HL-60/S4 treated with phorbol 12-myristate 13-acetate at 8.2 ng/mL for 4 days and 3 days (cell line): ENCODE results near the gene TIMP4.

Experiments
- in situ Hi-C: fragments of 300-500 bp; cut with MboI; formaldehyde crosslinking; loops from 2 replicates; pipeline ENCODE4 v1.15.0; 2022; ENCODE audit warnings: low sequenced_read_pairs

The TIMP4 gene

DNA sequence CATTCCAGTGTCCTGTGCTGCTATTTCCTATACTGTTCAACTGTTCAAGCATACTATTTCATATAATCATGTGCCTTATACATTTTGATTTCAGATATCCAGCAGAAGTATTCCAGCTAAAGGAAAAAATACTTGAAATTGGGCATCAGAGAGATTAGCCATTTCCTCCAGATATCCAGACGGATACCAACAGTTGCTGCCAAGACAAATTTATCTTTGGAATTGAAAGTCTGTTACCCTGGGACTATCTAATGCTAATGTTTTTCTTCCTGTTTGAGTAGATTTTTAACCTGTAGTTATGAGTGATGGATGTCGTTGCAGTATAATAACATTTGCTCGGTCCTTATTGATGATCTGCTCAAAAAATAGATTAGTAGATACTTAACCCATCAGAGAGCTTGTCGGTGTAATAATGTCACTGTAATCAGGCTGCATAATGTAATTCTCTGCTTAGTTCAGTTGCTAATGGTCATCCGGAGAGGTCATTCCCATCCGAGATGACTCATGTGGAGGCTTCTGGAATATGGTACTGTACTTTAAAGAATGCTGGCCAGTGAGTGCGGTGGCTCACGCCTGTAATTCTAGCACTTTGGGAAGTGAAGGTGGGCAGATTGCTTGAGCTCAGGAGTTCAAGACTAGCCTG lies 51.5 kb downstream of the TIMP4 start:
- in situ Hi-C loops = no loop called here
